Measurements from ENCODE around the gene ST3GAL5.

DNA sequence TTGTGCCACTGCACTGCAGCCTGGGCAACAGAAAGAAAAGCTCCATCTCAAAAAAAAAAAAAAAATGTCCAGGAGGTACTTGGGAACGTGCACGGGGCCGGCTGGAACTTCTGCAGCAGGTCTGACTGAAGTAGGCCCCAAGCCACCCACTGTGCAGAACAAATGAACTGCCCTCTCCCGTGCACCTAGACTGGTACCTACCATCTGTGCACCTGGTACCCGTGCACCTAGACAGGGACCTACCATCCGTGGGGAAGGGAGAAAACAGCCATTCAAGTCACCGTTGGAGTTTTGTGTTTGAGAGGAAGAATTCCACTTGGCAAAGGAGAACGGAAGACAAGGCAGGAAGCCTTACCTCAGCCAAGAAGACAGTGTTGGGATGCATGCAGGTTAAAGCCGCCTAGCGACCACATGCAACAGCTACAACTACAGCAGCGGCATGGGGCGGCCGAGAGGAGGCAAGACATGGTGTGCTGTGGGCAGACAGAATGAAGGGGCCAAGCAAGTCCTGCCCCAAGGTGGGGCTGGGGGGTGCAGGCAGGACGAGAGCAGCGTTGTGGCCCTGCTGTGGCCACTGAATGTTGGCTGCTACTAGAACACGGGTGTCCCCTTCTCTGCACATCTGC lies 16.1 kb downstream of the ST3GAL5 start:
- TF ChIP-seq CTCF (IDR thresholded peaks at IDR 0.05), result no peak
- no peak for TF ChIP-seq POLR2A (IDR thresholded peaks at IDR 0.05)
